Measurements from ENCODE around the gene SEC24B. TPM values are rescaled to one million over a fixed set of nuclear protein-coding genes. Genes with fewer than 3 reads are reported as not detected.
A peak's percentile ranks its signal among the peaks of the same experiment; 100 is the strongest.
"Not testable (repeated sequence)": the region's sequence is repeated elsewhere in the genome, so short reads cannot be mapped to it uniquely, and the experiment has no call there.

Gene SEC24B
- total RNA-seq, 6 donors from 2014 or later: 17.4 to 38.8 (median 29.2) TPM

DNA sequence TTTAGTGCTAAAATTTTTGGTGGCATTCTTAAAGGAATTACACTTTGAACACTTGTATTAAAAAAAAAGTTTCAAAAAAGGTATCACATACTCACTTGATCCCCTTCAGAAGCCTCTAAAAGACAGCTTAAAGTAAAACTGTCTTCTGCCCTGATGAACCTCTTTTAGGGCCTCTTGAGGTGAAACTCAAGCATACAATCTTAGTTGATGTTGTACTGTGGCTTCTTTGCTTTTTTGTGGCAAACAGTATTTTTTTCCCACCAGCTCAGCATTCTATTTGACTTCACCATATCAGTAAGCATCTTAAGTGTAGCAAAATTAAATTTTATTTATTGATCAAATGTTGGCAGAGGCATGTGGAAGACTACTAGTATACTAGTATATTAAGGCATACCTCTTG lies 13.7 kb downstream of the SEC24B start:
- Histone ChIP-seq H3K36me3 (peaks cover 0 to 29% (median 4%) of the 10 kb centered on the region in 4 donors), H3K4me3 (no peak overlapping the region), H3K9me3 (no peaks in the 10 kb centered on the region), H3K27ac (no peak overlapping the region), H3K4me1 (peaks cover 6 to 20% (median 15%) of the 10 kb centered on the region in 4 donors), H3K27me3 (no peaks in the 10 kb centered on the region)
- no peak for DNase-seq
- ATAC-seq (ENCODE audit: low FRiP score in 2 of 2): no peak
- no peak for TF ChIP-seq POLR2AphosphoS5 (IDR thresholded peaks at IDR 0.05)
- no peak for TF ChIP-seq EP300 (IDR thresholded peaks at IDR 0.05)
- TF ChIP-seq POLR2A (IDR thresholded peaks at IDR 0.05): no peak
- TF ChIP-seq, protein P1, sequence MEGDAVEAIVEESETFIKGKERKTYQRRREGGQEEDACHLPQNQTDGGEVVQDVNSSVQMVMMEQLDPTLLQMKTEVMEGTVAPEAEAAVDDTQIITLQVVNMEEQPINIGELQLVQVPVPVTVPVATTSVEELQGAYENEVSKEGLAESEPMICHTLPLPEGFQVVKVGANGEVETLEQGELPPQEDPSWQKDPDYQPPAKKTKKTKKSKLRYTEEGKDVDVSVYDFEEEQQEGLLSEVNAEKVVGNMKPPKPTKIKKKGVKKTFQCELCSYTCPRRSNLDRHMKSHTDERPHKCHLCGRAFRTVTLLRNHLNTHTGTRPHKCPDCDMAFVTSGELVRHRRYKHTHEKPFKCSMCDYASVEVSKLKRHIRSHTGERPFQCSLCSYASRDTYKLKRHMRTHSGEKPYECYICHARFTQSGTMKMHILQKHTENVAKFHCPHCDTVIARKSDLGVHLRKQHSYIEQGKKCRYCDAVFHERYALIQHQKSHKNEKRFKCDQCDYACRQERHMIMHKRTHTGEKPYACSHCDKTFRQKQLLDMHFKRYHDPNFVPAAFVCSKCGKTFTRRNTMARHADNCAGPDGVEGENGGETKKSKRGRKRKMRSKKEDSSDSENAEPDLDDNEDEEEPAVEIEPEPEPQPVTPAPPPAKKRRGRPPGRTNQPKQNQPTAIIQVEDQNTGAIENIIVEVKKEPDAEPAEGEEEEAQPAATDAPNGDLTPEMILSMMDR (IDR thresholded peaks at IDR 0.05): no peak

DNA sequence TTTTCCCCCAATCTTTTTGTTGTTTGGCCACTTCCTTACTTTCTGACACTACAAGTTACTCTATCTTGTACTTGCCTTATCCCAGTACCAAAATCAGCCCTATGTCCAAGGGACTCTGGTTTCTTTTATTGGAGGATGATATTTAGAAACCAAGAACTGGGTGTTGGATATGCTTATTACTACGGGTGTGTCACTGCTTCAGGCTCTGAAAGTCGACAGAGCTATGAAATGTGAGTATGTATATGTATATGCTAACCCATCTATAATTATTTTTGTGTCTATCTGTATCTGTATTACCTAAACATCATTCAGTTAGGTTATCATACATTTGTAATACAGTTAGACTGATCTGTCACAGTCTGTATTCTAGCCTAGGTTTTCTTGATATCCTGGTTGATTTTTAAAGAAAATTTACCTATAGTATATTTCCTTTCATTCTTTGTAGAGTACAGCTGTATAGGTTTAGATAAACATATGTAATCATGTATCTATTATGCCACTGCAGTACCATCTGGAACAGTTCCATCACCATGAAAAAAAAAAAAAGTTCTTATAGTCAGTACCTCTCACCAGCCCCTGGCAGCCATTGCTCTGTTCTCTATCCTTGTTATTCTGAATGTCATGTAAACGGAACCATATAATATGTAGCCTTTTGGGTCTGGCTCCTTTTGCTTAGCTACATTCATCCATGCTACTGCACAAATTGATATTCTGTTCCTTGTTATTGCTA lies 18.1 kb downstream of the SEC24B start:
- Histone ChIP-seq H3K9me3 (no peaks in the 10 kb centered on the region), H3K27ac (no peak overlapping the region), H3K4me3 (no peak overlapping the region), H3K4me1 (peaks cover 0 to 2% (median 0%) of the 10 kb centered on the region in 4 donors), H3K27me3 (no peaks in the 10 kb centered on the region), H3K36me3 (peaks cover 0 to 29% (median 4%) of the 10 kb centered on the region in 4 donors)
- no peak for DNase-seq
- no peak for TF ChIP-seq EP300 (IDR thresholded peaks at IDR 0.05)
- TF ChIP-seq, protein P1 (IDR thresholded peaks at IDR 0.05): no peak
- no peak for TF ChIP-seq POLR2A (IDR thresholded peaks at IDR 0.05)
- no peak for TF ChIP-seq POLR2AphosphoS5 (IDR thresholded peaks at IDR 0.05)
- no peak for ATAC-seq (ENCODE audit: low FRiP score in 2 of 2)
- 93 to 97% methylated on average over 3 of the region's 3 CpGs for WGBS, 2 donors

DNA sequence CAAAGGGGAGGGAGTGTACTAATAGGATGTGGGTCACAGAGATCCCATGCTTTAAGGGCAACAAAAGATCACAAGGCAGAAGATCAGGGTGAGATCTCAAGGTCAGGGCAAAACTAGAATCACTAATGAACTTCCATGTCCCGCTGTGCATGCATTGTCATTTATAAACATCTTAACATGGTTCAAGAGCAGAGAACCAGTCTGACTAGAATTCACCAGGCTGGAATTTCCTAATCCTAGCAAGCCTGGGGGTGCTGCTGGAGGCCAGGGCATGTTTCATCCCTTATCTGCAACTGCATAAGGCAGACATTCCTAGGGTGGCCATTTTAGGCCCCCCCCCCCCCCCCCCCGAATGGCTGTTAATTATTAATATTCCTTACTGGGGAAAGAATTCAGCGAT lies 19.5 kb downstream of the SEC24B start:
- WGBS, 2 donors: 95 to 98% methylated on average over 3 of the region's 3 CpGs
- not testable (repeated sequence) for H3K27me3 ChIP-seq; ATAC-seq (ENCODE audit: low FRiP score in 2 of 2); H3K27ac ChIP-seq; H3K4me3 ChIP-seq; DNase-seq; H3K4me1 ChIP-seq; H3K9me3 ChIP-seq
- H3K36me3 ChIP-seq: peaks cover 0 to 27% (median 2%) of the 10 kb centered on the region in 4 donors

DNA sequence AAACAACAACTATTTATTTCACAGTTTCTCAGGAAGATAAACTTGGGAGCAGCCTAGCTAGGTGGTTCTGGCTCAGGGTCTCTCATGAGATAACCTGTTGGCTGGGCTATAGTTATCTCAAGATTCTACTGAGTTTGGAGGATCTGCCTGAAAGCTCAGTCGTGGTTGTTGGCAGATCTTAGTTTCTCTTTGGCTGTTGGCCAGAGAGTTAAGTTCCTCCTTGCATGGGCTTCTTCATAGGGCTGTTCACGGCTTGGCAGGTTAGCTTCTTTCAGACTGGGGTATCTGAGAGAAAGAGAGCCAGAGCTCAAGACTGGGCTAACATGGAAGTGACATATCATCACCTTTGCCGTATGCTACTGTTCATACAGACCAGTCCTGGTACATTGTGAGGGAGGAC lies 28.7 kb downstream of the SEC24B start:
- no peaks in the 10 kb centered on the region for H3K9me3 ChIP-seq
- peaks cover 4 to 38% (median 18%) of the 10 kb centered on the region in 4 donors for H3K36me3 ChIP-seq
- TF ChIP-seq POLR2AphosphoS5 (IDR thresholded peaks at IDR 0.05): no peak
- no peak for TF ChIP-seq EP300 (IDR thresholded peaks at IDR 0.05)
- TF ChIP-seq POLR2A (IDR thresholded peaks at IDR 0.05): no peak
- TF ChIP-seq, protein P1 (IDR thresholded peaks at IDR 0.05): no peak
- WGBS, 2 donors: 51 to 58% methylated on average over 3 of the region's 3 CpGs
- no peaks in the 10 kb centered on the region for H3K27me3 ChIP-seq
- H3K4me3 ChIP-seq: no peak overlapping the region
- H3K4me1 ChIP-seq: peaks cover 0 to 9% (median 6%) of the 10 kb centered on the region in 4 donors
- no peak overlapping the region for H3K27ac ChIP-seq
- DNase-seq (no peak), ATAC-seq (ENCODE audit: low FRiP score in 2 of 2) (peak in 1 of 2 donors; percentile 29)

DNA sequence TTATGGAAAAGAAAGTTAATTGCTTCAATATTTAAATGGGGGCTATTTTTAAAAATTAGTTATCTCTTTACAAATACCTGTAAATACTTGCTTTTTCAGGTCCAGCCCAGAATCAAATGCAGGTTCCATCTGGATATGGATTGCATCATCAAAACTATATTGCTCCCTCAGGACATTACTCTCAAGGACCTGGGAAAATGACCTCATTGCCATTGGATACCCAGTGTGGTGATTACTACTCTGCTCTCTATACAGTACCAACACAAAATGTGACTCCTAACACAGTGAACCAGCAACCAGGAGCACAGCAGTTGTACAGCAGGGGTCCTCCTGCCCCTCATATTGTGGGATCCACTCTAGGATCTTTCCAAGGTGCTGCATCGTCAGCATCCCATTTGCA lies 29.2 kb downstream of the SEC24B start:
- peaks cover 0 to 9% (median 6%) of the 10 kb centered on the region in 4 donors for H3K4me1 ChIP-seq
- WGBS, 2 donors: 87 to 100% methylated on average over 1 of the region's 1 CpG
- no peaks in the 10 kb centered on the region for H3K27me3 ChIP-seq
- DNase-seq: no peak
- peak in 1 of 2 donors; percentile 19 for ATAC-seq (ENCODE audit: low FRiP score in 2 of 2)
- no peak overlapping the region for H3K27ac ChIP-seq
- H3K4me3 ChIP-seq: no peak overlapping the region
- TF ChIP-seq POLR2AphosphoS5 (IDR thresholded peaks at IDR 0.05) (no peak), POLR2A (IDR thresholded peaks at IDR 0.05) (no peak), EP300 (IDR thresholded peaks at IDR 0.05) (no peak)
- TF ChIP-seq, protein P1 (IDR thresholded peaks at IDR 0.05): no peak
- no peaks in the 10 kb centered on the region for H3K9me3 ChIP-seq
- peaks cover 4 to 38% (median 18%) of the 10 kb centered on the region in 4 donors for H3K36me3 ChIP-seq
